Fibroblast of the aortic adventitia (primary cell): ENCODE data around the gene MAML1. TPM values are rescaled to one million over a fixed set of nuclear protein-coding genes. Genes with fewer than 3 reads are reported as not detected.

ENCODE experiments used
- DNase-seq: peaks from one replicate; pipeline ENCODE4 v3.0.0-alpha.2; 2010; ENCODE audit warnings: low read depth
- H3K4me3 ChIP-seq: 2 replicates; pipeline ENCODE4 v1.5.1; 2011; ENCODE audit warnings: low read depth, mild to moderate bottlenecking, control low read depth, low read length, moderate library complexity
- total RNA-seq: library from RNA; depleted of rRNA; stranded (reverse); fragments of >200 nt; gene quantifications from 2 replicates; pipeline ENCODE4 v1.2.3, GENCODE V29; 2012; ENCODE audit warnings: low replicate concordance
- TF ChIP-seq, protein P1 (sequence below): IDR thresholded peaks from 2 replicates; pipeline ENCODE4 v1.5.1; 2011; ENCODE audit warnings: mild to moderate bottlenecking, low read length, control low read depth, inconsistent platforms; ENCODE audit not compliant: insufficient read depth

Gene MAML1
- total RNA-seq, 1 donor = 9.9 TPM

GRCh38 chr5:179806250-179807048 is 73.8 kb downstream of the MAML1 start, which contains the start of gene MGAT4B:
TSS of gene MGAT4B (minus strand) at chr5:179806866. CDS start at chr5:179806583, 283 bp downstream.
- peak; percentile 61 for DNase-seq
- peak within 1 kb of the TSS; percentile 82 for H3K4me3 ChIP-seq
- TF ChIP-seq, protein P1, sequence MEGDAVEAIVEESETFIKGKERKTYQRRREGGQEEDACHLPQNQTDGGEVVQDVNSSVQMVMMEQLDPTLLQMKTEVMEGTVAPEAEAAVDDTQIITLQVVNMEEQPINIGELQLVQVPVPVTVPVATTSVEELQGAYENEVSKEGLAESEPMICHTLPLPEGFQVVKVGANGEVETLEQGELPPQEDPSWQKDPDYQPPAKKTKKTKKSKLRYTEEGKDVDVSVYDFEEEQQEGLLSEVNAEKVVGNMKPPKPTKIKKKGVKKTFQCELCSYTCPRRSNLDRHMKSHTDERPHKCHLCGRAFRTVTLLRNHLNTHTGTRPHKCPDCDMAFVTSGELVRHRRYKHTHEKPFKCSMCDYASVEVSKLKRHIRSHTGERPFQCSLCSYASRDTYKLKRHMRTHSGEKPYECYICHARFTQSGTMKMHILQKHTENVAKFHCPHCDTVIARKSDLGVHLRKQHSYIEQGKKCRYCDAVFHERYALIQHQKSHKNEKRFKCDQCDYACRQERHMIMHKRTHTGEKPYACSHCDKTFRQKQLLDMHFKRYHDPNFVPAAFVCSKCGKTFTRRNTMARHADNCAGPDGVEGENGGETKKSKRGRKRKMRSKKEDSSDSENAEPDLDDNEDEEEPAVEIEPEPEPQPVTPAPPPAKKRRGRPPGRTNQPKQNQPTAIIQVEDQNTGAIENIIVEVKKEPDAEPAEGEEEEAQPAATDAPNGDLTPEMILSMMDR = no peak

DNA sequence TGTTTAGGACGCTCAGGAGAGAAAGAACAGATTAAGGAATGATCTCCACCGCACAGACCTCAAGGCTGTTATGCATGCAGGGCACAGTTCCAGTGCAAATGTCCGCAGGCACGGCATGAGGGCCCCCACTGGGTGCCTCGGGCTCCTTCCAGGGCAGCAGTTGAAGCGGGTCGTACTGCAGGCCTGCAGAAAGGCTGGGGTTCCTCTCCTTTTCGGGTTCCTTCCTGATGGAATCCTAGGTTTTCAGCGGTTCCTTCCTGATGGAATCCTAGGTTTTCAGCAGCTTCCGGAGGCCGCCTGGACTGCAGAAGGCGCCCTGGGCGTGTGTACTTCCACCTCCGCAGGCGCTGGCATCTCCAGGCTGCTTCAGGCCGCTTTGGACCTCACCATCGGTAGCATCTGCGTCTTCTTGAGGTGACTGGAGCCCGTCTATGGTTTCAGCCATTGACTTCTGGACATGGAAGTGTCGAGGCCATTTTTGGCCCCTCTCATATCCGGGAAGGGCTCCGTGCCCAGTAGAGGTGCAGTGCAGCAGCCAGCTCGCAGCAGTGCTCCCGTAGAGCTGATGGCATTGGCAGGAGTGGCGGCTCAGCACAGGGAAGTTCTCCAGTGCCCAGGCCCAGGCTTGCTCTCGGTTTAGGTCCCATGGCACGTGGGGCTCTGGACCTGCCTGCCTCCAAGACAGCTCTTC is 79.7 kb downstream of the MAML1 start:
- H3K4me3 ChIP-seq = no peak overlapping the region
- no peak for DNase-seq
- TF ChIP-seq, protein P1 = no peak

- no peak for DNase-seq
- TF ChIP-seq, protein P1 = no peak
- no peak overlapping the region for H3K4me3 ChIP-seq
Measured at GRCh38 chr5:179812997-179813607, 80.5 kb downstream of the MAML1 start.

DNA sequence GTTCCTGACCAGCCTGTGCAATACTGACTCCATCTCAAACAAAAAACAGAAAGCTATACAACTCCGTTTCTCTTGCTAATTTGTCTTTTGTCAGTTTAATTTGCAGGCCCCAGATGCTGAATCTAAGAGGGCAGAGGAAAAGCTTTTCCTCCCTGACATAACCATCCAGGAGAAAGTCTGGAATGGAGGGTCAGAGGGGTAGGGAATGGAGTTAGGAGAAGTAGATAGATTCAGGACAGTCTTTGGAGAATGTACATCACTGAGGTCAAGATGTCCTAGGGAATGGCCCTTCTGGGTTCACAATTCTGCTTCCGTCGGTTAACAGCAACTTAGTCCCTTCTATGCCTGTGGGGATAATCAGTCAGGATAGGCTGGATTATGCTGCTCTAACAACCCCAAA is 81.5 kb downstream of the MAML1 start:
- DNase-seq = no peak
- TF ChIP-seq, protein P1 = no peak

DNA sequence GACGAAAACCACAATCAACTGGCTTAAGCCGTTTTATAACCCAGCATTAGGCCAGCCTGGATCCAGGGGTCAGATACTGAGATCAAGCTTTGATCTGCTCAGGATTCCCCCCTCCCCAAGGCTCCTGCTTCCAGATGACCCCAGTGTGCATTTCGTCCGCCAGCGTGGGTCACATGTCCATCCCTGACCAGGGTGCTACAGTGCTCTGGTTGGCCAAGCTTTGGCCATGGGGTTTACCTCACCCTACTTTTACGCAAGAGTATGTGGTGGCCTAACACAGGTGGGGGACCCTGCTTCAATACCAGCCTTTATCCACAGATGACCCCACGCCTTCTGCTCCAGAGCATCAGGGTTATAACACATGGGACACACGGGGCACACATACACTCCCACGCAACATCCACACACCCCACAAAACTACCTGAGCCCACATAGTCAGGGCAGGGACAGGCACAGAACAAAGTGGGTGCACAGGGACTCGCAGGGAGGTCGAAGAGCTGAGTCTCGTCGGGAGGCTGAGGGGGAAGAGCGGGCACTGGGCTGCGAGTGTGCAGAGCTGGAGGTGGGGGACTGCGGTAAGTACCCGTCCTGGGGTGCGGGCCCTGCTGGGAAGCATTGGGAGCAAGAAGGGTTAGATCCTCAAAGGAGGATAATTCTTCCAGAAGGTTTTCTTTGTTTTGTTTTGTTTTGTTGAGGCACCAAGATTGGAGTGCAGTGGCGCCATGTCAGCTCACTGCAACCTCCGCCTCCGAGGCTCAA is 83.0 kb downstream of the MAML1 start:
- TF ChIP-seq, protein P1 = no peak
- DNase-seq = no peak
- no peak overlapping the region for H3K4me3 ChIP-seq

More for the DNA sequence above, 81.5 kb downstream of the MAML1 start:
- H3K4me3 ChIP-seq = no peak overlapping the region

DNA sequence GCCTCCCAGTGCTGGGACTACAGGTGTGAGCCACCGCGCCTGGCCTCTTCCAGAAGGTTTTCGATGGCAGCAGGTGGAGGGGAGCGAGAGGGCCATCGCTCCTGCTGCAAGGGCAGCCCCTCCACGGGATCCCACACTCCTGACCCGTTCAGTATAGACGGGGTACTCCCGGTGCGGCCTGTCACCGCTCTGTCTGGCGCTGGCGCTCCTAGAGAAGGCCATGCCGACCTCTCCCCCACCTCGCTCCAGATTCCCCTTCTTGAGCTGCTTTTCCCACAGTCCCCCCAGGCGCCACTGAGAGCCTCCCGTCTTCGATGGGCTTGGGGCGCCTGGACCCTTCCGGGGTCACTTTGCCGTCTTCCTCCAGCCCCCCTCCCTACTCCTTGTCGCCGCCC is 83.8 kb downstream of the MAML1 start:
- DNase-seq = no peak
- no peak overlapping the region for H3K4me3 ChIP-seq
- TF ChIP-seq, protein P1 = no peak
